Skeletal muscle satellite cell (primary cell): ENCODE measurements around the gene MRPS27. TPM values are rescaled to one million over a fixed set of nuclear protein-coding genes. Genes with fewer than 3 reads are reported as not detected.
"Not testable (repeated sequence)": the region's sequence is repeated elsewhere in the genome, so short reads cannot be mapped to it uniquely, and the experiment has no call there.

Experiments
- H3K27me3 ChIP-seq: 2 replicates; pipeline ENCODE4 v1.7.0; 2013; ENCODE audit warnings: low read length; ENCODE audit not compliant: control insufficient read depth, insufficient read depth
- H3K36me3 ChIP-seq: 2 replicates; pipeline ENCODE4 v1.7.0; 2013; ENCODE audit warnings: mild to moderate bottlenecking, control low read depth, low read length; ENCODE audit not compliant: insufficient read depth
- H3K4me1 ChIP-seq: 2 replicates; pipeline ENCODE4 v1.7.0; 2013; ENCODE audit warnings: low read length; ENCODE audit not compliant: control insufficient read depth, insufficient read depth
- H3K4me2 ChIP-seq: 2 replicates; pipeline ENCODE4 v1.7.0; 2013; ENCODE audit warnings: mild to moderate bottlenecking, low read length
- H3K4me3 ChIP-seq: 2 replicates; pipeline ENCODE4 v1.7.0; 2013; ENCODE audit warnings: low read length
- H3K9ac ChIP-seq: 2 replicates; pipeline ENCODE4 v1.7.0; 2013; ENCODE audit warnings: mild to moderate bottlenecking, low read depth, low read length, moderate library complexity
- H3K9me3 ChIP-seq: replicated peaks from 2 replicates; pipeline ENCODE4 v1.7.0; 2013; ENCODE audit warnings: mild to moderate bottlenecking, control low read depth, low read length
- small RNA-seq: library from RNA; depleted of rRNA; stranded (forward); fragments of <200 nt; gene quantifications from one replicate; pipeline ENCODE3, GENCODE V24; 2012

MRPS27 gene

GRCh38 chr5:72177538-72177937 is 142.5 kb downstream of the MRPS27 start:
- Histone ChIP-seq H3K27me3 (no peaks in the 10 kb centered on the region), H3K36me3 (peaks cover 28% of the 10 kb centered on the region), H3K9me3 (no peaks in the 10 kb centered on the region), H3K4me1 (peaks cover 35% of the 10 kb centered on the region), H3K4me2 (no peak overlapping the region), H3K4me3 (no peak overlapping the region), H3K9ac (no peak overlapping the region)

- Histone ChIP-seq H3K4me1 (no peaks in the 10 kb centered on the region), H3K4me3 (no peak overlapping the region), H3K9me3 (no peaks in the 10 kb centered on the region), H3K9ac (no peak overlapping the region), H3K36me3 (peaks cover 41% of the 10 kb centered on the region), H3K27me3 (no peaks in the 10 kb centered on the region), H3K4me2 (no peak overlapping the region)
Observed at GRCh38 chr5:72172786-72173185, 147.3 kb downstream of the MRPS27 start.

- Histone ChIP-seq H3K9me3 (no peaks in the 10 kb centered on the region), H3K36me3 (peaks cover 37% of the 10 kb centered on the region), H3K27me3 (no peaks in the 10 kb centered on the region)
Observed at GRCh38 chr5:72171667-72172066, 148.4 kb downstream of the MRPS27 start.

GRCh38 chr5:72171181-72171580 is 148.9 kb downstream of the MRPS27 start:
- H3K4me3 ChIP-seq, H3K27me3 ChIP-seq, H3K4me2 ChIP-seq, H3K9me3 ChIP-seq, H3K9ac ChIP-seq: not testable (repeated sequence)
- Histone ChIP-seq H3K4me1 (peaks cover 12% of the 10 kb centered on the region), H3K36me3 (peaks cover 38% of the 10 kb centered on the region)

More at GRCh38 chr5:72171667-72172066, 148.4 kb downstream of the MRPS27 start:
- Histone ChIP-seq H3K4me1 (peaks cover 7% of the 10 kb centered on the region), H3K9ac (no peak overlapping the region), H3K4me2 (no peak overlapping the region), H3K4me3 (no peak overlapping the region)

- no peak overlapping the region for H3K4me3 ChIP-seq
- H3K9ac ChIP-seq, result no peak overlapping the region
- H3K36me3 ChIP-seq, result peaks cover 33% of the 10 kb centered on the region
- H3K27me3 ChIP-seq, result no peaks in the 10 kb centered on the region
- H3K4me1 ChIP-seq, result peaks cover 23% of the 10 kb centered on the region
- no peak overlapping the region for H3K4me2 ChIP-seq
- H3K9me3 ChIP-seq, result no peaks in the 10 kb centered on the region
Observed at GRCh38 chr5:72170101-72170500, 149.9 kb downstream of the MRPS27 start.

Small RNA genes within 50 kb of the gene (small RNA-seq; reads per million reads assigned to genes)
- gene MIR4803, result 0.84 reads per million, percentile 20 among the genes with 10 or more reads in this experiment
- not detected for gene RN7SL153P
